ENCODE data around the gene ACADSB.

ACADSB gene

GRCh38 chr10:123014772-123015171 lies 6.0 kb downstream of the ACADSB start:
- Histone ChIP-seq H3K9me3 (ENCODE audit: low read length) (peaks cover 3% of the 10 kb centered on the region; the same call in 1 of the 2 replicates), H3K4me2 (ENCODE audit: low read length) (no peak overlapping the region), H3K4me3 (ENCODE audit: low read depth, low read length, poor library complexity, severe bottlenecking) (no peak overlapping the region)

GRCh38 chr10:123016228-123016627 lies 7.4 kb downstream of the ACADSB start:
- H3K27ac ChIP-seq (ENCODE audit: low read depth, low read length, poor library complexity, severe bottlenecking): no peak overlapping the region
- no peaks in the 10 kb centered on the region for H4K20me1 ChIP-seq (ENCODE audit: insufficient read depth, low read length)
- no peaks in the 10 kb centered on the region for H3F3A ChIP-seq (ENCODE audit: insufficient read depth, low read length)
- H3K4me3 ChIP-seq (ENCODE audit: low read depth, low read length, poor library complexity, severe bottlenecking): no peak overlapping the region
- no peaks in the 10 kb centered on the region for H3K27me3 ChIP-seq (ENCODE audit: insufficient read depth, low read length)
- no peaks in the 10 kb centered on the region for H3K9me2 ChIP-seq (ENCODE audit: low read depth, low read length)
- no peak overlapping the region for H3K4me2 ChIP-seq (ENCODE audit: low read length)
- H2AFZ ChIP-seq (ENCODE audit: low read length): no peak overlapping the region
- H3K36me3 ChIP-seq (ENCODE audit: insufficient read depth, low read length): no peaks in the 10 kb centered on the region; the same call in 1 of the 2 replicates
- H3K4me1 ChIP-seq (ENCODE audit: insufficient read depth, low read length, severe bottlenecking): no peaks in the 10 kb centered on the region
- H3K9ac ChIP-seq (ENCODE audit: low read length): no peak overlapping the region
- peaks cover 3% of the 10 kb centered on the region; the same call in 1 of the 2 replicates for H3K9me3 ChIP-seq (ENCODE audit: low read length)
- TF ChIP-seq CTCF (IDR thresholded peaks at IDR 0.05; ENCODE audit: low read length) (no peak), EZH2 (IDR thresholded peaks at IDR 0.05; ENCODE audit: borderline replicate concordance, low read length) (no peak)
- no peaks in the 10 kb centered on the region for H3K79me2 ChIP-seq (ENCODE audit: insufficient read depth, low read length)

More at GRCh38 chr10:123014772-123015171, 6.0 kb downstream of the ACADSB start:
- Histone ChIP-seq H3K9ac (ENCODE audit: low read length) (no peak overlapping the region), H3F3A (ENCODE audit: insufficient read depth, low read length) (no peaks in the 10 kb centered on the region), H3K27me3 (ENCODE audit: insufficient read depth, low read length) (no peaks in the 10 kb centered on the region), H3K4me1 (ENCODE audit: insufficient read depth, low read length, severe bottlenecking) (peaks cover 4% of the 10 kb centered on the region), H3K79me2 (ENCODE audit: insufficient read depth, low read length) (no peaks in the 10 kb centered on the region), H2AFZ (ENCODE audit: low read length) (no peak overlapping the region), H3K36me3 (ENCODE audit: insufficient read depth, low read length) (no peaks in the 10 kb centered on the region; the same call in 1 of the 2 replicates), H3K27ac (ENCODE audit: low read depth, low read length, poor library complexity, severe bottlenecking) (no peak overlapping the region), H4K20me1 (ENCODE audit: insufficient read depth, low read length) (no peaks in the 10 kb centered on the region), H3K9me2 (ENCODE audit: low read depth, low read length) (no peaks in the 10 kb centered on the region)
- TF ChIP-seq CTCF (IDR thresholded peaks at IDR 0.05; ENCODE audit: low read length): no peak

- Histone ChIP-seq H3K27ac (ENCODE audit: low read depth, low read length, poor library complexity, severe bottlenecking) (no peak overlapping the region), H4K20me1 (ENCODE audit: insufficient read depth, low read length) (no peaks in the 10 kb centered on the region), H3K27me3 (ENCODE audit: insufficient read depth, low read length) (no peaks in the 10 kb centered on the region), H3K36me3 (ENCODE audit: insufficient read depth, low read length) (no peaks in the 10 kb centered on the region; the same call in 1 of the 2 replicates), H2AFZ (ENCODE audit: low read length) (no peak overlapping the region), H3K4me1 (ENCODE audit: insufficient read depth, low read length, severe bottlenecking) (no peaks in the 10 kb centered on the region), H3K9me2 (ENCODE audit: low read depth, low read length) (no peaks in the 10 kb centered on the region), H3K9me3 (ENCODE audit: low read length) (peaks cover 3% of the 10 kb centered on the region; the same call in 1 of the 2 replicates), H3K79me2 (ENCODE audit: insufficient read depth, low read length) (no peaks in the 10 kb centered on the region), H3F3A (ENCODE audit: insufficient read depth, low read length) (no peaks in the 10 kb centered on the region), H3K4me3 (ENCODE audit: low read depth, low read length, poor library complexity, severe bottlenecking) (no peak overlapping the region), H3K4me2 (ENCODE audit: low read length) (no peak overlapping the region), H3K9ac (ENCODE audit: low read length) (no peak overlapping the region)
- TF ChIP-seq CTCF (IDR thresholded peaks at IDR 0.05; ENCODE audit: low read length) (no peak), EZH2 (IDR thresholded peaks at IDR 0.05; ENCODE audit: borderline replicate concordance, low read length) (no peak)
These were observed 8.8 kb downstream of the ACADSB start for GRCh38 chr10:123017421-123018165.
